SJSA1 (cell line): Measurements from ENCODE around the gene ZNF654. TPM values are rescaled to one million over a fixed set of nuclear protein-coding genes. Genes with fewer than 3 reads are reported as not detected.
"Not testable (repeated sequence)": the region's sequence is repeated elsewhere in the genome, so short reads cannot be mapped to it uniquely, and the experiment has no call there.

ENCODE experiments used
- DNase-seq, 2 experiments: peaks; one replicate each; pipeline ENCODE4 v3.0.0-alpha.2; 2015 to 2020; ENCODE audit warnings: low spot score in 2 of 2, low read depth in 1 of 2
- H3K27ac ChIP-seq: fragments of 250-450 bp; sonication (Bioruptor Pico); 2 replicates; pipeline ENCODE4 v1.5.1; 2020; ENCODE audit warnings: mild to moderate bottlenecking, moderate library complexity
- H3K27me3 ChIP-seq: fragments of 250-450 bp; sonication (Bioruptor Pico); replicated peaks from 2 replicates; pipeline ENCODE4 v1.5.1; 2020; ENCODE audit warnings: mild to moderate bottlenecking, moderate library complexity
- H3K36me3 ChIP-seq: fragments of 250-450 bp; sonication (Bioruptor Pico); 2 replicates; pipeline ENCODE4 v1.5.1; 2020; ENCODE audit warnings: mild to moderate bottlenecking
- H3K4me1 ChIP-seq: fragments of 250-450 bp; sonication (Bioruptor Pico); replicated peaks from 2 replicates; pipeline ENCODE4 v1.6.1; 2021; ENCODE audit warnings: mild to moderate bottlenecking
- H3K4me3 ChIP-seq: fragments of 250-450 bp; sonication (Bioruptor Pico); 2 replicates; pipeline ENCODE4 v1.5.1; 2020; ENCODE audit warnings: mild to moderate bottlenecking
- H3K9me3 ChIP-seq: fragments of 250-450 bp; sonication (Bioruptor Pico); replicated peaks from 2 replicates; pipeline ENCODE4 v1.5.1; 2020; ENCODE audit warnings: mild to moderate bottlenecking
- total RNA-seq: library from RNA; depleted of rRNA; stranded (reverse); fragments of >200 nt; shearing (Covaris generic); gene quantifications from 2 replicates; pipeline ENCODE4 v1.2.3, GENCODE V29; 2014; rRNA removed

Gene ZNF654
- total RNA-seq, 1 experiment from 2014 or later: 8.3 TPM

DNA sequence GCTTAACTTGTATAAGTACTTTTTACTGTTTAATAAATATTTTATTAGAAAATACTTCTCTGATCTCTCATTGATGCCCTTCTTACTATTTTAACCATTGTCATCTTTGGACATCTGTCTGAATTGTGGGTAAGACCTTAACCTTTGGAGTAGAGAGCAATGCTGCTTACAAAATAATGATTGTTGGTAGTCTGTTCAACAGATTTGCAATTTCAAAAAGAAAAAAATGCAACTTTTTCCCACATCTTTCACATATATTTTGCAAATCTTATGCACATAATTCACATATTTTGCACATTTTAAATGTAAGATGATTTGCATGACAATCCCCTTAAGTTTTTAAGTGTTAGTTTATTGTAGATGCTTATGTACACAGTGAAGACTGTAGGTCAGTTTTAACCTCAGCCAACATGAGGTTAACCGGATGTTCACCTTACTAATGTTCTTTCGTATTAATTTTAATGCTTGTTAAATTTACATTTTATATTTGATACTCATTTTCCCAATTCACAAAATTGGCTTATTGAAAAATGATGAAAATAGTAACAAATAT is 107.4 kb downstream of the ZNF654 start:
- peaks cover 4% of the 10 kb centered on the region; the same call in 1 of the 2 replicates for H3K36me3 ChIP-seq
- DNase-seq: no peak
- no peaks in the 10 kb centered on the region for H3K9me3 ChIP-seq
- no peak overlapping the region for H3K27ac ChIP-seq
- H3K4me3 ChIP-seq: no peak overlapping the region
- H3K4me1 ChIP-seq: no peaks in the 10 kb centered on the region
- H3K27me3 ChIP-seq: no peaks in the 10 kb centered on the region

DNA sequence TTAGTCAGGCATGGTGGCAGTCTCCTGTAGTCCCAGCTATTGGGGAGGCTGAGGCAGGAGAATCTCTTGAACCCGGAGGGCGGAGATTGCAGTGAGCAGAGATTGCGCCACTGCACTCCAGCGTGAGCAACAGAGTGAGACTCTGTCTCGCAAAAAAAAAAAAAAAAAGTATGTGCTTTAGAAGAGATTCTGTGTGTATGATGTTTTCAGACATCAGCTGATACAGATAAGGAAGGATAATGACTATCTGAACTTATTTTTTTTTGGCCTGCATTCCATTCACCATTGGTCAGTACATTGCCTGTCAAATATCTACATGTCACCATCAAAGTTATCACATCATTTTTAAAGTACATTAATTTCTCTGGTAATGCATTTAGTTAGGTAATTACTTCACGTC is 108.1 kb downstream of the ZNF654 start:
- Histone ChIP-seq H3K4me1 (no peaks in the 10 kb centered on the region), H3K4me3 (no peak overlapping the region), H3K36me3 (peaks cover 3% of the 10 kb centered on the region; the same call in 1 of the 2 replicates), H3K9me3 (no peaks in the 10 kb centered on the region), H3K27ac (no peak overlapping the region), H3K27me3 (no peaks in the 10 kb centered on the region)
- DNase-seq: no peak

DNA sequence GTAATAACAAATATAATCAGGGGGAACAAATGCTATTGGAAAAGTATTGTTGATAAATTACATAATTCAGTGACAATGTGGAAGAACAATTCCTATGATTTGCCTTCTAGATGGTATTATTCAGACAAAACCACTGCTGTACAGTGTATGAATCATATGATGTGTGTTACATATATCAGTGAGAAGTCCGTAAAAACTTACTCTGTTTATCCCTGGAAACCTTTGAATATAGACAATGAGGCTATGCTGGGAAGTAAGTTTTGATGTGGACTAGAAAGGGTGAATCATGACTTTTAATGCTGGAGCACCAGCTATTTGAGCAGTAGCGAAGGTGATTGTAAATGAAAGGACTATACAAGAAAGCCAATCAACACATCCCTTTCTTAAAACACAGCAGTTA is 108.6 kb downstream of the ZNF654 start:
- H3K9me3 ChIP-seq: no peaks in the 10 kb centered on the region
- H3K4me3 ChIP-seq: no peak overlapping the region
- DNase-seq: no peak
- H3K36me3 ChIP-seq: no peaks in the 10 kb centered on the region; the same call in 1 of the 2 replicates
- no peaks in the 10 kb centered on the region for H3K27me3 ChIP-seq
- H3K4me1 ChIP-seq: no peaks in the 10 kb centered on the region
- no peak overlapping the region for H3K27ac ChIP-seq

DNA sequence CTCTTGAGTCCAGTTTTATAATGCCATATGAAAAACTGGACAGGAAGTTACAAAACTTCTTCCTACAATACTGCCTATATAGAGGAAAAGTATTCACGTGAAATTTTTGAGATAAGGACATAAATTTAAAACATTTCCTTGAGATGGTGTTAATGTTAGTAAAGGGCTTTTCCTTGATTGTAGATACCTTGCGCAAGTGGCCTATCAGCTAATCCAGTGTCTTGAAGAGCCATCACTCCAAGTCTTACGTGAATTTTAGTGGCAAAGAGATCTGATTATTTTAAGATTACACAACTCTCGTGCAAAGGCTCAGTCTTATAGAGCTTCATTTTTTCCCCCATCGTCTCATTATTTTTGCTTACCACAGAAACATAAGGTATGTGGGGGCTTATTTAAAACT is 109.1 kb downstream of the ZNF654 start:
- no peaks in the 10 kb centered on the region for H3K9me3 ChIP-seq
- H3K27me3 ChIP-seq: no peaks in the 10 kb centered on the region
- no peaks in the 10 kb centered on the region for H3K4me1 ChIP-seq

DNA sequence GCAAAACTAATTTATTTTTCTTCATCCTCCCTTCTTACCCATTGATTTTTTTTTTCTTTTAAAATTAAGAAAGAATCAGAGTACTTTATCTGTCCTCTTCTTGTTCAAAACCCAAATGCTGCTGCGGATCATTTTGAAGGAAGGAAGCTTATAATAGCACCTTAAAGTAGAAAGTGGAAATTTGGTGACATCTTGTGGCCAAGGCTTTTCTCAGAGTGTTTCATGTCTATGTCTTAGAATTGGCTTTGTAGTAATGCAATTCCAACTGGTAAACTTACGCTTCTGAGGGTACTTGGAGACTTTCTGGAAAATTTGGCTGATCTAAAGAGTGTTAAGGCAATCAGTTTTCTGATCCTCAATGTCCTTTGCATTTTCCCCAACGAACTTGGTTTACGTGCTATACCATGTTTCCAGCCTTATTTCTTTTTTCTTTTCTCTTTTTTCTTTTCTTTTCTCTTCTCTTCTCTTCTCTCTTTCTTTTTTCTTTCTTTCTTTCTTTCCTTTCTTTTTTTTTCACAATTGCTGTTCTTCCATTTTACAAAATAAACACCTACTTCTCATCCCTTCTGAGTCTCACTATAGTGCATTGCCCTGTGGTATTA is 121.4 kb downstream of the ZNF654 start:
- no peak overlapping the region for H3K4me3 ChIP-seq
- no peaks in the 10 kb centered on the region for H3K36me3 ChIP-seq
- no peak overlapping the region for H3K27ac ChIP-seq
- H3K9me3 ChIP-seq: no peaks in the 10 kb centered on the region
- H3K4me1 ChIP-seq: no peaks in the 10 kb centered on the region
- peak in 1 of 2 experiments; percentile 16 for DNase-seq
- no peaks in the 10 kb centered on the region for H3K27me3 ChIP-seq

More for the DNA sequence above, 109.1 kb downstream of the ZNF654 start:
- H3K4me3 ChIP-seq: no peak overlapping the region
- no peak for DNase-seq
- H3K27ac ChIP-seq: no peak overlapping the region
- H3K36me3 ChIP-seq: no peaks in the 10 kb centered on the region

DNA sequence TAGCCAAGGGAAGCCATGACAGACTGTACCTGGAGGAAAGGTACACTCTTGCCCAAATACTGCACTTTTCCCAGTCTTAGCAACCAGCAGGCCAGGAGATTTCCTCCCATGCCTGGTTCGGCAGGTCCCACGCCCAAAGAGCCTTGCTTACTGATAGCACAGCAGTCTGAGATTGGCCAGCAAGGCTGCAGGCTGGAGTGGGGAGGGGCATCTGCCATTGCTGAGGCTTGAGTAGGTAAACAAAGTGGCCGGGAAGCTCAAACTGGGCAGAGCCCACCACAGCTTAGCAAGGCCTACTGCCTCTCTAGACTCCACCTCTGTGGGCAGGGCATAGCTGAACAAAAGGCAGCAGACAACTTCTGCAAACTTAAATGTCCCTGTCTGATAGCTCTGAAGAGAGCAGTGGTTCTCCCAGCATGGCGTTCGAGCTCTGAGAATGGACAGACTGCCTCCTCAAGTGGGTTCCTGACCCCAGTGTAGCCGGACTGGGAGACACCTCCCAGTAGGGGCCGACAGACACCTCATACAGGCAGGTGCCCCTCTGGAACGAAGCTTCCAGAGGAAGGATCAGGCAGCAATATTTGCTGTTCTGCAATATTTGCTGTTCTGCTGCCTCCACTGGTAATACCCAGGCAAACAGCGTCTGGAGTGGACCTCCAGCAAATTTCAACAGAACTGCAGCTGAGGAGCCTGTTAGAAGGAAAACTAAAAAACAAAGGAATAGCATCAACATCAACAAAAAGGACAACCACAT is 123.3 kb downstream of the ZNF654 start:
- not testable (repeated sequence) for H3K36me3 ChIP-seq, H3K27me3 ChIP-seq, H3K4me3 ChIP-seq, DNase-seq, H3K27ac ChIP-seq, H3K9me3 ChIP-seq, H3K4me1 ChIP-seq

DNA sequence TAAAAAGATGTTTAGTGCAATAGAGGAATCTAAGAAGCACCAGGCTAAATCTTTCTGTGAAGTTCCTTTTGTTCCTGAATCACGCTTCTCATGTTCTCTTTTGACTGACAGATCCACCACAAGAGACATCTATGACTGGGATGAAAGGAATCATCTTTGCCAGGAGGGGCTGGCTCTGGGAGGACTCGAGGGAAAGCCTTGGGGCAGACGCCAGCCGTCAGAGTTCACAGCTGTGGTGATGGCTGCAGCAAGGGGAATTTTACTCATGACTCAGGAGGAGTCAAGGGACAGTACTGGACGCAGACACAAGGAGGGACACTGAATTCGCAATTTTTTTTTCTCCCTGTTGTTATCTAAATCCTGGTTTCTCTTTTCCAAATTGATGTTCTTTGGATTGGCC is 129.4 kb downstream of the ZNF654 start:
- no peak overlapping the region for H3K4me3 ChIP-seq
- H3K27me3 ChIP-seq: no peaks in the 10 kb centered on the region
- H3K4me1 ChIP-seq: no peaks in the 10 kb centered on the region
- H3K27ac ChIP-seq: no peak overlapping the region
- no peaks in the 10 kb centered on the region for H3K36me3 ChIP-seq
- DNase-seq: no peak
- no peaks in the 10 kb centered on the region for H3K9me3 ChIP-seq

DNA sequence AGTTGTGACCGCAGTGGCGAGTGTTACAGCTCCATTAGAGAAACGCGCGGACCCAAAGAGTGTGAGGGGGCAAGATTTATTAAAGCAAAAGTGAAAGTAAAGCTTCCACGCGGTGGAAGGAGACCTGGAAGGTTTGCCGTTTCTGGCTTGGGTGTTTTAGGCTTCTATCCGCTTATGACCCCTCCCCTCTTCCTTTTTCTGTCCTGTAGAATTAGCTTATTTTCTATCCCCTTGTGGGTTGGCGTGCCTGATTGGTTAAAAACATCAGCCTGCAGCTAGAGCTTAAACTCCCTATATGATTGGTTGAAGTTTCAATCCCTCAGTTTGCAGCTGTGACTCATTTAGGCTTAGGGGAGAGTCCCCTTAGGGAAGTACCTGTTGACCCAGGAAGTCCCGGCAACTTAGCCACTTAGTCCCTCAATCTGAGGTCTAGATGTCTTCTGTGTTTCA is 130.3 kb downstream of the ZNF654 start:
- Histone ChIP-seq H3K4me3 (no peak overlapping the region), H3K36me3 (no peaks in the 10 kb centered on the region), H3K27ac (no peak overlapping the region), H3K9me3 (no peaks in the 10 kb centered on the region), H3K4me1 (no peaks in the 10 kb centered on the region), H3K27me3 (no peaks in the 10 kb centered on the region)
- no peak for DNase-seq

DNA sequence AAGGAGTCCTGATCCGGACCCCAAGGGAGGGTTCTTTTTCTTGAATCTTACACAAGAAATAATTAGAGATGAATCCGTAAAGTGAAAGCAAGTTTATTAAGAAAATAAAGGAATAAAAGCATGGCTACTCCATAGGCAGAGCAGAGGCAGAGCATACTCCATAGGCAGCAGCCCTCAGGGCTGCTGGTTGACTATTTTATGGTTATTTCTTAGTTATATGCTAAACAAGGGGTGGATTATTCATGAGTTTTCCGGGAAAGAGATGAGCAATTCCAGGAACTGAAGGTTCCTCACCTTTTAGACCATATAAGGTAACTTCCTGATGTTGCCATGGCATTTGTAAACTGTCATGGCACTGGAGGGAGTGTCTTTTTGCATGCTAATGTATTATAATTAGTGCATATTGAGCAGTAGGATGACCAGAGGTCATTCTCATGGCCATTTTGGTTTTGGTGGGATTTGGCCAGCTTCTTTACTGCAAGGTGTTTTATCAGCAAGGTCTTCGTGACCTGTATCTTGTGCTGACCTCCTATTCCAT is 132.9 kb downstream of the ZNF654 start:
- Histone ChIP-seq H3K27me3 (no peaks in the 10 kb centered on the region), H3K9me3 (no peaks in the 10 kb centered on the region), H3K4me1 (no peaks in the 10 kb centered on the region), H3K36me3 (no peaks in the 10 kb centered on the region), H3K4me3 (no peak overlapping the region), H3K27ac (no peak overlapping the region)
- DNase-seq: no peak

DNA sequence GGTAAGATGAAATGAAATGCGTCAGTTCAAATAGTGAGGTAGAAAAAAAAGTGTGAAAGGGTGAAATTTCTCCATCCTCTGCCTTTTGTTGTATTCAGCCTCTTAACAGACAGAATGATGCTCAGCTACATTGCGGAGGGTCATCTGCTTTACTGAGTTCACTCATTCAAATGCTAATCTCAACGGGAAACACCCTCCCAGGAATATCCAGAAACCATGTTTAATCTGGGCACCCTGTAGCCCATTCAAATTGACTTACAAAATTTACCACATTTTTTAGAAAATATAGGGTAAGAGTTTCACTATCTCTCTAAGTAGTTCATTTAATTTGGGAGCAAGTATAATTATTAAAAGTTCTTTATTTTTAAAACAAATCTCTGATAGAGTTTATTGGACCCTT is 133.6 kb downstream of the ZNF654 start:
- Histone ChIP-seq H3K9me3 (no peaks in the 10 kb centered on the region), H3K4me3 (no peak overlapping the region), H3K27me3 (no peaks in the 10 kb centered on the region), H3K36me3 (no peaks in the 10 kb centered on the region), H3K27ac (no peak overlapping the region), H3K4me1 (no peaks in the 10 kb centered on the region)
- DNase-seq: no peak

Other genes with a start within 250 kb of the ZNF654 start
- 48.6 and 49.7 TPM in 2 replicates for gene CGGBP1, start 250 bp upstream of the ZNF654 start, total RNA-seq
- 19.0 and 21.0 TPM in 2 replicates for gene C3orf38, start 90.7 kb downstream of the ZNF654 start, total RNA-seq